ENCODE measurements around the gene UGT1A5. TPM values are rescaled to one million over a fixed set of nuclear protein-coding genes. Genes with fewer than 3 reads are reported as not detected.
A peak's percentile ranks its signal among the peaks of the same experiment; 100 is the strongest.
"Not testable (repeated sequence)": the region's sequence is repeated elsewhere in the genome, so short reads cannot be mapped to it uniquely, and the experiment has no call there.

Gene UGT1A5
- total RNA-seq, 1 donor from 2014 or later, result not detected

DNA sequence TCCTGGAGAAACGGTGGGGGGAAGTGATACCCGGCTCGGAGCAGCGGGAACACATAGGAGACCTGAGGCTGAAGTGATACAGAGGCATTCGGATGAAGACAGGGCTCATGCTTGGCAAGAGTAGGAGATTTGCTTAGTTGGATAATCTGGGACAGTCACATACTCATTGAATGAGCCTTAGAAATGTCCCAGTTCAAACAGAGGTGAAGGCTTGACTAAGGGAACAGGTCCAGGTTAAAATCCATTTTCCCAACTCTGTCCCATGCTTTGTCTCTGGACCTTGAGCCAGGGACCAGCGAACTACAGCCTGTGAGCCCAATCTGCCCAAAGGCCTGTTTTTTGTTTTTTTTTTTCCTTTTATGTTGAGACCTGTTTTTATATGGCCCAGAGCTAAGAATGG, 18.7 kb upstream of the UGT1A5 start:
- Mint-ChIP-seq H3K4me1 (peaks cover 2% of the 10 kb centered on the region), H3K36me3 (no peaks in the 10 kb centered on the region), H3K27ac (no peak overlapping the region), H3K4me3 (no peak overlapping the region), H3K9me3 (no peaks in the 10 kb centered on the region), H3K27me3 (ENCODE audit: low read depth) (peaks cover 7% of the 10 kb centered on the region)
- TF ChIP-seq CTCF (IDR thresholded peaks at IDR 0.05; ENCODE audit: unreplicated experiment), result no peak
- no peak for DNase-seq (ENCODE audit: low spot score in 2 of 2, unreplicated experiment in 2 of 2)

- no peak for DNase-seq (ENCODE audit: low spot score in 2 of 2, unreplicated experiment in 2 of 2)
- Mint-ChIP-seq H3K27me3 (ENCODE audit: low read depth) (peaks cover under 1% of the 10 kb centered on the region), H3K36me3 (no peaks in the 10 kb centered on the region), H3K4me1 (peaks cover 8% of the 10 kb centered on the region), H3K9me3 (peaks cover 22% of the 10 kb centered on the region), H3K4me3 (no peak overlapping the region), H3K27ac (no peak overlapping the region)
- no peak for TF ChIP-seq CTCF (IDR thresholded peaks at IDR 0.05; ENCODE audit: unreplicated experiment)
Measured at GRCh38 chr2:233698740-233699139, 14.0 kb upstream of the UGT1A5 start.

- H3K4me3 Mint-ChIP-seq, result no peak overlapping the region
- H3K9me3 Mint-ChIP-seq, result peaks cover 28% of the 10 kb centered on the region
- peak overlapping the region; percentile 67 for H3K27ac Mint-ChIP-seq
- no peaks in the 10 kb centered on the region for H3K36me3 Mint-ChIP-seq
- peaks cover 8% of the 10 kb centered on the region for H3K4me1 Mint-ChIP-seq
- H3K27me3 Mint-ChIP-seq (ENCODE audit: low read depth), result no peaks in the 10 kb centered on the region
- no peak for TF ChIP-seq CTCF (IDR thresholded peaks at IDR 0.05; ENCODE audit: unreplicated experiment)
- no peak for DNase-seq (ENCODE audit: low spot score in 2 of 2, unreplicated experiment in 2 of 2)
Measured at GRCh38 chr2:233699424-233700027, 13.2 kb upstream of the UGT1A5 start.

- Mint-ChIP-seq H3K9me3 (peaks cover 28% of the 10 kb centered on the region), H3K36me3 (no peaks in the 10 kb centered on the region), H3K4me3 (no peak overlapping the region), H3K4me1 (peaks cover 9% of the 10 kb centered on the region), H3K27me3 (ENCODE audit: low read depth) (no peaks in the 10 kb centered on the region), H3K27ac (peak overlapping the region; percentile 67)
- no peak for TF ChIP-seq CTCF (IDR thresholded peaks at IDR 0.05; ENCODE audit: unreplicated experiment)
- no peak for DNase-seq (ENCODE audit: low spot score in 2 of 2, unreplicated experiment in 2 of 2)
Measured at GRCh38 chr2:233700028-233700635, 12.6 kb upstream of the UGT1A5 start.

DNA sequence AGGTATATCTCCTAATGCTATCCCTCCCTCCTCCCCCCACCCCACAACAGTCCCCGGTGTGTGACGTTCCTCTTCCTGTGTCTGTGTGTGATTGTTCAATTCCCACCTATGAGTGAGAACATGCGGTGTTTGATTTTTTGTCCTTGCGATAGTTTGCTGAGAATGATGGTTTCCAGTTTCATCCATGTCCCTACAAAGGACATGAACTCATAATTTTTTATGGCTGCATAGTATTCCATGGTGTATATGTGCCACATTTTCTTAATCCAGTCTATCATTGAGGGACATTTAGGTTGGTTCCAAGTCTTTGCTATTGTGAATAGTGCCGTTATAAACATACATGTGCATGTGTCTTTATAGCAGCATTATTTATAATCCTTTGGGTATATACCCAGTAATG, 11.9 kb upstream of the UGT1A5 start:
- H3K36me3 Mint-ChIP-seq; H3K4me3 Mint-ChIP-seq; H3K27ac Mint-ChIP-seq; DNase-seq (ENCODE audit: low spot score in 2 of 2, unreplicated experiment in 2 of 2); H3K27me3 Mint-ChIP-seq (ENCODE audit: low read depth): not testable (repeated sequence)
- Mint-ChIP-seq H3K9me3 (peaks cover 28% of the 10 kb centered on the region), H3K4me1 (peaks cover 12% of the 10 kb centered on the region)

GRCh38 chr2:233702238-233702637, 10.5 kb upstream of the UGT1A5 start:
- Mint-ChIP-seq H3K4me1 (peaks cover 12% of the 10 kb centered on the region), H3K36me3 (no peaks in the 10 kb centered on the region), H3K9me3 (peaks cover 28% of the 10 kb centered on the region), H3K27me3 (ENCODE audit: low read depth) (peaks cover 2% of the 10 kb centered on the region), H3K4me3 (no peak overlapping the region), H3K27ac (no peak overlapping the region)
- TF ChIP-seq CTCF (IDR thresholded peaks at IDR 0.05; ENCODE audit: unreplicated experiment), result no peak
- no peak for DNase-seq (ENCODE audit: low spot score in 2 of 2, unreplicated experiment in 2 of 2)

Measured in mesothelial cell of epicardium (in vitro differentiated cells).